KOPT-K1 (cell line): ENCODE results near the gene FARS2.

ENCODE experiments used
- H3K27ac ChIP-seq: fragments of 200-600 bp; sonication (generic); 2 replicates; pipeline ENCODE4 v1.5.1; 2016; ENCODE audit warnings: antibody characterized with exemption, mild to moderate bottlenecking, low read depth, low read length; ENCODE audit not compliant: poor library complexity, severe bottlenecking
- H3K36me3 ChIP-seq: fragments of 200-600 bp; sonication (generic); 2 replicates; pipeline ENCODE4 v1.5.1; 2017; ENCODE audit warnings: antibody characterized with exemption, mild to moderate bottlenecking, low read length, moderate library complexity; ENCODE audit not compliant: insufficient read depth
- H3K9me3 ChIP-seq: fragments of 200-600 bp; sonication (generic); 2 replicates; pipeline ENCODE4 v1.5.1; 2017; ENCODE audit warnings: antibody characterized with exemption, low read length, mild to moderate bottlenecking; ENCODE audit not compliant: insufficient read depth, poor library complexity, severe bottlenecking

The FARS2 gene

DNA sequence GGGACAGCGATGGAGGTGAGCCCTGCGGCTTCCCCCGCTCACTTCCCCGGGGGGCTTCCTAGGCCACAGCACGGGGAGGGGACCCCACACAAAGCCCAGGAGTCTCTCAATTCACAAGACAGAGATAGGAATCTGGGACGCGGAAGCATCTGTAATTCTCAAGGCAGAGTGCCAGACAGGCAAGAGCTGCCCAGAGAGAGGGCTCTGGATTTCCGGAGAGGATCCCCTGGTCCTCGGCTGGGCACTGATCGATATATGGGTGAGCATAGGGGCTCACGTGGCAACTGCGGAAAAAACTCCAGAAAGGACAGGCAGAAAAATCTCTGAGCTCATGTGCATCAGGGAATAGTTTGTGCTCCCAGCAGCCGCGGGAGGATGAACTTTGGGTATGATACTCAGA, 449.2 kb downstream of the FARS2 start:
- Histone ChIP-seq H3K9me3 (no peaks in the 10 kb centered on the region), H3K36me3 (no peaks in the 10 kb centered on the region), H3K27ac (peak overlapping the region; percentile 97)

DNA sequence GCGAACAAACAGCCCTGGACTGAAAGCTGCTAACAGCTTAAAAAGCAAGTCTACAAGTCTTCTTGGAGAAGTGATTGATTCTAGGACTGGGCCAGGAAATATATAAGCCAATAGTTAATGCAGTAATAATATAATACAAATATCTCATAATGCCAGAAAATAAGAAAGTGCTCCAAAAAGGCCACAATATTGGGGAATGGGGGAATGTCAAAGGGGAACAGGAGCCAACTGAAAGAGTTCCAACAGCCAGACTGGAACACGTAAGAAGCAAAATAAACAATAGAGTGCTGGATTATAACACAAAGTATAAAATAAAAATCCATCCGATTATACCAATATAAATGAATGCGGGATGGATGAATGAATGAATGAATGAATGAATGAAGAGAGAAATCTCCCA, 449.6 kb downstream of the FARS2 start:
- no peaks in the 10 kb centered on the region for H3K9me3 ChIP-seq
- no peaks in the 10 kb centered on the region for H3K36me3 ChIP-seq
- H3K27ac ChIP-seq: peak overlapping the region; percentile 97

DNA sequence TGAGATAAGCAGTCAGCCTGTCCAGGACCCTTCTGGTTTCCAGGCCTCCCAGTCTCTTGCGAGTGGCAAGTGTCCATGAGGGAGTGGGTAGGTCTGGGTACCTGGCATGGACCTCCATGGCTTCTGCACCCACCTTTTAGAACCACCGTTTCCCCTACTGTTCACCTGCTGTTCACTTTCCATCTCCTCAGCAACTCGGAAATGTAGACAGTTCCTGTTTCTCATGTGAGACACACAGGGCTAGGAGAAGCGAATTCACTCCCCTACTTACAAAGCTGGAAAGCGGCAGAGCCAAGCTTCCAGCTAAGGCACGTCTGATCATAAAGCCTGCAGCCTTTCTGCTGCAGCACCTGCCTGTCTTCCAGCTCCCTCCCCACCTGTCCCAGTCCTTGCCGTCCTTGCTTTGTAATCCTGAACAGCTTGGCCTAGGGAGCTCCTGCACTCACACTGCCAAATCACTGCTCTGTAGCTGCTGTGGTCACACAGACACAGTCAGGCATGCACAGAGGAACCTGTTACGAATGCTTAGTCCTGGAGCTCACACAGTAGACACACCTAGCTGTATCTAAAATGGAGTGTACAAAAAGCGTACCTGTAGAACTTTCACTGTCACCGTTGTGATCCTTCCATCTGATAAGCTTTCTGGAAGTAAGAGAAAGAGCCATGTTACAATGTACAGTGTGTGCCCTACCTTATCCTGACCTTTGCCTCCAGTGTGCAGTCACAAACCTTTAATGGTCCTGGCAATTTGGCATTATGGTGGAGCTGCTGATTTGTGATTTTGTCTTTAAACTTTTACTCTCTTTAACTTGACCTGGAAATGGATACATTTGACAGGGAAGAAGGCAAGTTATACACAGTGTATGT, 451.3 kb downstream of the FARS2 start:
- peaks cover 7% of the 10 kb centered on the region for H3K9me3 ChIP-seq
- peak overlapping the region; percentile 71 for H3K27ac ChIP-seq
- no peaks in the 10 kb centered on the region for H3K36me3 ChIP-seq

DNA sequence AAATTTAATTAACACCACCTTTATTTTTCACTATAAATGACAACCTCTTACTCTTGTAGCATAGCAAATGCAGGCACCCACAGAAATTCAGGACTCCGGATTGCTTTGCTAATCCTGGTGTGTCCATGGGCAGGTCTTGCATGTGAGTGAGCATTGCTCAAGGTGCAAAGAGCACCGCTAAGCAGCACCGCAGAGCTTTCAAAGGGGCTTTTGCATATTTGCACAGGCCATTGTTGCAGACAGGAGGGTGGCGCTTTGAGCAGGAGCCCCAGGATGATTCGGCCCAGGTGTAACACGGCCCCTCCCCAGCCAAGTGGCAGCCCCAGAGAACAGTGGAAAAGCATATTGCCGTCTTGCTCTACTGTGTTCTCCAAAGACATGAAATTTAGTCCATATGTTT, 452.2 kb downstream of the FARS2 start:
- peaks cover 7% of the 10 kb centered on the region for H3K9me3 ChIP-seq
- peak overlapping the region; percentile 71 for H3K27ac ChIP-seq

DNA sequence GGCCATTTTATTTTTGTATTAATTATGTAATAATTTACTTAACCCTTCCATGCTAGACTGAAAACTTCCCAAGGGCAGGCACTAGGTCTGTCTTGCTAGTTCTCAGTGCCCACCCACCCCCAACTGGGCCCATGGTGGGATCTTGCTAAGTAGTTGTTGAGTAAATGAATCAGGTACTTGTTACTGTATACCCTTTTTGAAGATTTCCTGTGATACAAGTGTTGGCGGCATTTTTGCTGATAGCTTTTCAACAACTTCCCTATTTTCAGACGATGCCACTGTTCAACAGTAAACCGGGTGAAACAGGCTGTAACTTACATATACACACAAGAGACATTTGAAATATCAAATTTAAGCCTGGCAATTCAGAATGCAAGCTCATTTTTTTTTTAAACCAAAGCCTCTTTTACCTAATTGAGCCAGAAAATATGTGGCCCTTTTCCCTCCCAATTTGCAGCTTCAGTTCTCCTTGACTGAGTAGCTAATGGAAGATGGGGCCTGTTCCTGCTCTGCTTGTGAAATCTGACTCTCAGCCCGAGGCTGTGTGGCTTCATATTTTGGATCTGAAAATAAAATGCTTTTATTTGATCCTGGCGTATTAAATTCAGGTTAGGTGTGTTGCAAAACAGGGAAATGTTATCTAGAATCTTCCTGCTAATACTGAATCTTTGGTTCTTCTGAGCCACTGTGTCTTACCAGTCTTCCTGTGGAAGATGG, 457.1 kb downstream of the FARS2 start:
- H3K9me3 ChIP-seq: peaks cover 7% of the 10 kb centered on the region
- H3K36me3 ChIP-seq: no peaks in the 10 kb centered on the region
- H3K27ac ChIP-seq: no peak overlapping the region

More for the DNA sequence above, 452.2 kb downstream of the FARS2 start:
- no peaks in the 10 kb centered on the region for H3K36me3 ChIP-seq

DNA sequence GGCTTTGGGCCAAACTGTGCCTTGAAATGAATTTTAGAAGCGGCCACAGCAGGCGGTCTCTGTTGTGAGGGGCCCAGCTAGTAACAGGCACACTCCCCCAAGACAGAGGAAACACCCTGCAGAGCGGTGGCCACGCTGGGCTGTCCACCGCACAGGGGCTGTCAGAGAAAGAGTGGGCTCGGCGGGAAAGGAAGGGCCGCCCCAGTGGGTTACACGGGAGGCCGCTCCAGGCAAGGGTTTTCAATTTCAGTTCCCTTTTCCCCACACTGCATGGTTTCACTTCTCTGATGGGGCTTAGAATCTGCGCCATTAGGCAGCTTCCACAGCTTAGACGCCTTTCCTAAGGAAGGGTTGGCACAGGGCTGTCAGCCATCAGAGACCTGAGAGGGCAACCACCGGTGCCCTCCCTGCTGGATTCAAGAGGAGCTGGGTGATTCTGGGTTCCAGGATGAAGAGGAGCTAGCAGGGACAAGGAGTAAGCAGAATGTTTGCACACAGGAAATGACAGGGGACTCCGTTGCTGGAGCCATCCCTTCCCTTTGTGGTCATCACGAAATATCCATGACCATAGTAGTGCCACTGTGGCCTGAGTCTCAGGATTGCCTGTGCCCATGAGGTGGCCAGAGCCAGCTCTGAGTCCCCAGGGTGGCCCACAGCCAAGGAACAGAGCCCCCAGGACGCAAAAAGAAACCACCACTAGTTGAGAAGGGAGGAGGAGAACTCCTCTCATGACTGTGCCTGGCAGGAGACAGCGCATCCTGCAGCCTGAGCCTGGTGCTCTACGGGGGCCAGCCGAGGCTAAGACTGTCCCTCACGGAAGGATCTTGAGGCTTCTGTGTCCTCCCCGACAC, 462.8 kb downstream of the FARS2 start:
- Histone ChIP-seq H3K36me3 (no peaks in the 10 kb centered on the region), H3K9me3 (no peaks in the 10 kb centered on the region), H3K27ac (peak overlapping the region; percentile 88)

DNA sequence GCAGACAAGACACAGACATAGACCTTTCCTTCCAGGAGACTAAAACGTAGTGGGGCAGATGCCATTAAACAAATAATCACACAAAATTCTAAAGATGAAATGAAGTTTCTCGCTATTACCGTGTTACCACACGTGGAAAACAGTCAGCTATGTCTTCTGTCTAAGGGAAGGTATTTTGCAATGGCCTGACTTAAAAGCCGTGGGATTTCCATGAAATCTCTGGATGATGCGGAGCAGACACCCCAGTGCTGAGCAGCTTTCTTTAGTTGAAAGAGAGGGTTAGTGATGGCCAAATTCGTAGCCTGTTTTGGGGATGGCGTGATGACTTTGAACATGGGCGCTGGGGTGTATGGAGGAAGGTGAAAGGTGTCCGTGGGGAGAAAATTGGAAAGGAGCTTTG, 463.6 kb downstream of the FARS2 start:
- H3K27ac ChIP-seq: peak overlapping the region; percentile 88
- H3K9me3 ChIP-seq: no peaks in the 10 kb centered on the region
- no peaks in the 10 kb centered on the region for H3K36me3 ChIP-seq

DNA sequence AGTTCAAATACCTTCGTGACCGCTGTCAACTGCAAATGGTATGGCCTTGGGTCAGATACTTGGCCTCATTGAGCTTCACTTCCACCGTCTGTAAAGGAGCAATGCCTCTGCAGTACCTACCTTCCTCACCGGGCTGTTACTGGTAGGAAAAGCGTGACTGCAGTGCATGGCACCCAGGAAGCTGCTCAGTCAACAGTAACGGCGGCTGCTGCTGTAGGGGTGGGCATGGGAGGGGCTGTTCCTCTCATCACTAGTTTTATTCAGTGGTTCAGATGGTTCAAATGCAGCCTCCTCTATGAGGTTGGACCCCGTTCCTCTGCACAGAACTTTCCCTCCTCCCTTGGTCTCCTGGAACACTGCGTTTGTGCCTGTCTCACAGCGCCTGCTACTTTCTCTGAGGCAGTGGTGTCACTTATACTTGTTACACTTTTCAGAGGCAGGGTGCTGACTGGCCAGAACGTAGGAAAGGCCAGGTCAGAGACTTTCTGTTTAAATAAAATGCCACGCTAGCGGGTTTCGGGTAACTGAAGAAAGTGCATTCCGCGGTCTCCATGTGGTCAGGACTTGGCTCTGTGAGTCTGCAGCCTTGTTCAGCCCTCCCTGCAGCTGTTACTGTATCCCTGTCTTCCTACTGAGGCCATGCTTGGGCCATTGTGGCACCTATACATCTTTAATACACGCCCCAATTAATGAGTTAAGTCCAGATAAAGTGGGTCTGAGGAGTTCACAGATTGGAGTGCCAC, 465.8 kb downstream of the FARS2 start:
- Histone ChIP-seq H3K36me3 (no peaks in the 10 kb centered on the region), H3K9me3 (no peaks in the 10 kb centered on the region), H3K27ac (peak overlapping the region; percentile 88)

DNA sequence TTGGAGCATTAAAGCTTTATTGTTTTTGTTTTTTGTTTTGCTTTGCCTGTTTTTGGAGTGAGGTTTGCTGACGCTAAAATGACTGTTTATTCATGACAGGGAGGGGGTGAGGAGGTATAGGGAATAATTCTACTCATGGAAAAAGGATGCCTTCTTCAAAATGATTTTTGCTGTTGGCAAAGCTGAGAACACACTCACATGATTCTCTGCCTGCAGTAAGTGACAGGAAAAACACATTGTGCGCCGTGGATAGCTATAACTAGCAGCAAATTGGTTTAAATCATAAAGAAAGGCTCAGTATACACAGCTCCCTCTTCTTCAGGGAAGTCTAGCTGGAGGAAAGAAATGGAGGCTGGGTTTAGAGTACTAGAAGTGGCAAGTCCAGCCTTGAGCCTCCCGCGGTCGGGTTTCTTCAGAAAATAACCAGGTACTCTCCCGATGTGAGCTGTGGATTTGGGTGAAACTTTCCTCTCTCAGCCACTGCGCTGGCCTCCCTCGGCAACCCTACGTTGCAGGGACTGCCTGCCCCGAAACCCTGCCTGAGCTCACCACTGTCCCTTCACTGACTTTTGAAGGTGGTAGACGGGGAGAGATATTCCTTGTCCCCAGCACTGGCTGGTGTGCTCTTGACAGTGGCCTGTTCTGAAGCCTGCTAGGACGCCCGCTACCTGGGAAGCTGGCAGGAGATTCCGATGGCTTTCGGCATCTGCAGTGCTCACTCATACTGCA, 467.2 kb downstream of the FARS2 start:
- peak overlapping the region; percentile 88 for H3K27ac ChIP-seq
- no peaks in the 10 kb centered on the region for H3K36me3 ChIP-seq
- no peaks in the 10 kb centered on the region for H3K9me3 ChIP-seq

DNA sequence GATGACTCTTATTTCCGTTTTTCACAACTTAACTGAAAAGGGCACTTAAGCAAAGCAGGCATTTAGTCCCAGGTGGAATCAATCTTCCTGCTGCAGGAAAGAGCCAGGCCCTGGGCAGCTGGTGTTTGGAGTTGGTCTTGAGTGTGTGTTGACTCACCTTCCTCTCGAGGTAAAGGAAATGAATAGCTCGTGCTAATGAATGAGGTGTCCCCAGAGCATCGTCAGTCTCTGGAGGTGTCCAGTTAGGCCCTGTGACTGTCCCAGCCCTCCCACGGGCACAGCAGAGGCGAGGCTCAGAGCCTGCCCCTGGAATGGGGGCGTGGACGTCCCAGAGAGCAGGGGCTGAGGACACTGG, 467.7 kb downstream of the FARS2 start:
- Histone ChIP-seq H3K9me3 (no peaks in the 10 kb centered on the region), H3K27ac (peak overlapping the region; percentile 88), H3K36me3 (no peaks in the 10 kb centered on the region)

DNA sequence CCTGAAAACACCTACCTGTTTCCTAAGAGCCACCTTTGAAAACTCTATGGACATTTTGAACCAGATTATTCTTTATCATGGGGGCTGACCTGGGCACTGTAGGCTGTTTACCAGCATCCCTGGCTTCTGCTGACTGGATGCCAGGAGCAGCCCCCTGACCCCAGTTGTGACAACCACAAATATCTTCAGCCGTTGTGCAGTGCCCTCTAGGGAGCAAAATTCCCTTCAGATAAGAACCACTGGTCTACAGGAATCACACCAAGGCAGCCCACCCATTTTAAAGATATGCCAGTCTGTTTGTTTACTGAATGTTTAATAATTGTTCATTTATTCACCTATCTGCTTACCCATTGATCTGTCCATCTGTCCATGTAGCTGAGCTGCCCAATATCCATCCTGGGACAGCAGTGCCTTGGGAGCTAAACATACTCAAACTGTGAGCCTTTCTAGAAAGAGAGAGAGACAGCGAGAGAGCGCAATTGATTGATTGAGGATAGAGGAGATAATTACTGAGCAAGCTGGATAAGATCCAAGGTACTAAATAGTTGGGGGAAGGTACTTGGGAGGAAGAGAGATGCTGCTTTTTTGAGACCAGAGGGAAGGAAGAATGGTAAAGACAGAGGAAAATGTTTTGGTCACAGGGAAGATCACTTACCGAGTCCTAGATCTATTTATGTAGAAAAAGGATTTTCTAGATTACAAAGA, 468.7 kb downstream of the FARS2 start:
- H3K9me3 ChIP-seq: no peaks in the 10 kb centered on the region
- H3K27ac ChIP-seq: peak overlapping the region; percentile 88
- H3K36me3 ChIP-seq: no peaks in the 10 kb centered on the region

DNA sequence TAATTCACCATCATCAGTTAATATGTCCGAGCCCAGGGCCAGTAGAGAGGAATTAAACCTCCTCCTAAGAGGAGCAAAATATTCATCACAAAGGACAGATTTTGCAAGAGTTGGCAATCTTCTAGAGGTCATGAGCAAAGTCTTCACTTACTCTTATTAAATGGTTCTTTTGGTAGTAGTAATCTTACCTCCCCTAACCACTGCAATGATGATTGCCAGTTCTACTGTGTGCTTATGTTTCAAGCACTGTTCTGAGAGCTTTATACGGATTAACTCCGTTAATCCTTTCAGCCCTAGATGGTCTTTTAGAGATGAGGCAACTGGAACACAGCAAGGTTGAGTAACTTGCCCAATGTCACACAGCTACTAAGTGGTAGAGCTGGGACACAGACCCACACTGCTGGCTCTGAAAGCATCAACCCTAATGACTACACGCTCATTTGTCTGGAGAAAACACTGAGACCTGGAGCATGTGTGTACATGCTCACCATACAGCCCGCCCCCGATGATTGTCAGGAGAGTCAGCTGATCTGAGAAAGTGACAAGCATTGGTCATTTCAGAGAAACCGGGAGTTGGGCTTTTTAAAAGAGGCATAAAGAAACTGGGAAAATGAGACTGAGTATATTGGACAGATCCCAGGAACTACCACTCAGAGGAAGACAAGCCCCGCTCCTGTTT, 469.4 kb downstream of the FARS2 start:
- peak overlapping the region; percentile 45 for H3K27ac ChIP-seq

DNA sequence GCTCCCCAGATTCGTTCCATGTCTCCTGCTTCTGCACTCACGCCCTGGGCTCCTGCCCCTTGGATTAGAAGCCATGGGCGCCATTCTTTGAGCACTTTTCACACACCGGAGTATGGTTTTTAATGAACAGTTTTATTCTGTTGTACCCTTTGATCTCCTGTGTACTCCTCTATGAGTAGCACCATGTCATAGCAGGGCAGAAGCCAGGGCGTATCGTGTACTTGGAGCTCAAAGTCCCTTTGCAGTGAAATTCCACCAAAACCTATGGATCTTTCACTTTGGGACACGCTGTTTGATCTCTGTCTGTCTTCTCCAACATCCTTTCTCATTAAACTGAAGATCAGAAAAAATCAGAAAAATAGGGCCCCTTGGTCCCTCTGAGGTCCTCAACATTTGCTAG, 470.1 kb downstream of the FARS2 start:
- Histone ChIP-seq H3K9me3 (no peaks in the 10 kb centered on the region), H3K27ac (peak overlapping the region; percentile 45), H3K36me3 (no peaks in the 10 kb centered on the region)

More for the DNA sequence above, 469.4 kb downstream of the FARS2 start:
- no peaks in the 10 kb centered on the region for H3K36me3 ChIP-seq
- no peaks in the 10 kb centered on the region for H3K9me3 ChIP-seq
